ENCODE measurements around the gene NBPF12.
"Not testable (repeated sequence)": the region's sequence is repeated elsewhere in the genome, so short reads cannot be mapped to it uniquely, and the experiment has no call there.

GRCh38 chr1:146934390-146935223 is 3.5 kb upstream of the NBPF12 start:
- not testable (repeated sequence) for TF ChIP-seq SUZ12 (IDR thresholded peaks at IDR 0.05; ENCODE audit: extremely low read depth, insufficient read depth, insufficient read length); YY1 (IDR thresholded peaks at IDR 0.05; ENCODE audit: insufficient read depth, insufficient read length)

Data from NT2/D1 (cell line).